ENCODE data around the gene HARS1. TPM values are rescaled to one million over a fixed set of nuclear protein-coding genes. Genes with fewer than 3 reads are reported as not detected.

HARS1 gene
- total RNA-seq, 1 experiment from 2014 or later, result 55.6 TPM

- ATAC-seq, result no peak
- Mint-ChIP-seq H3K36me3 (peaks cover 6% of the 10 kb centered on the region; the same call in 1 of the 2 replicates), H3K4me1 (peaks cover 17% of the 10 kb centered on the region), H3K27ac (no peak overlapping the region), H3K9me3 (peaks cover 19% of the 10 kb centered on the region), H3K4me3 (no peak overlapping the region), H3K27me3 (ENCODE audit: low read depth) (peaks cover 31% of the 10 kb centered on the region)
- DNase-seq (ENCODE audit: low spot score), result no peak
- no peak for TF ChIP-seq NR1H2 (CRISPR knock-in tag; IDR thresholded peaks at IDR 0.05)
- no peak for TF ChIP-seq ZNF121 (CRISPR knock-in tag; IDR thresholded peaks at IDR 0.05)
- no peak for TF ChIP-seq ZNF423 (CRISPR knock-in tag; IDR thresholded peaks at IDR 0.05)
- ChIA-PET POLR2A (interaction anchor here (0.6 to 1.0 kb wide), 3 partner anchors 12 to 88 kb away, joined by 3 to 5 read pairs (median 3); partner anchors contain the start of genes EIF4EBP3 and IK), CTCF (interaction anchor here (0.6 to 2.1 kb wide), 21 partner anchors 12 to 396 kb away, joined by 3 to 20 read pairs (median 4); partner anchors contain the start of genes APBB3, EIF4EBP3, HBEGF and IK)
Observed at GRCh38 chr5:140635291-140636257, 55.6 kb downstream of the HARS1 start.

- DNase-seq (ENCODE audit: low spot score) (no peak), ATAC-seq (no peak)
- Mint-ChIP-seq H3K36me3 (peaks cover 9% of the 10 kb centered on the region; the same call in 1 of the 2 replicates), H3K9me3 (peaks cover 25% of the 10 kb centered on the region), H3K4me1 (peaks cover 11% of the 10 kb centered on the region), H3K27me3 (ENCODE audit: low read depth) (peaks cover 32% of the 10 kb centered on the region), H3K27ac (no peak overlapping the region), H3K4me3 (no peak overlapping the region)
- CTCF ChIA-PET, result interaction anchor here (0.7 to 2.1 kb wide), 11 partner anchors 10 to 389 kb away, joined by 3 to 20 read pairs (median 4); partner anchors contain the start of genes APBB3, EIF4EBP3, IK and NDUFA2
- TF ChIP-seq JUN (CRISPR knock-in tag; IDR thresholded peaks at IDR 0.05) (no peak), ZNF396 (CRISPR knock-in tag; IDR thresholded peaks at IDR 0.05; ENCODE audit: borderline replicate concordance) (no peak), SMAD4 (CRISPR knock-in tag; IDR thresholded peaks at IDR 0.05) (no peak), ZNF532 (CRISPR knock-in tag; IDR thresholded peaks at IDR 0.05; ENCODE audit: borderline replicate concordance) (no peak), CTCF (IDR thresholded peaks at IDR 0.05) (no peak), CREB1 (CRISPR knock-in tag; IDR thresholded peaks at IDR 0.05) (no peak), STAT6 (CRISPR knock-in tag; conservative IDR thresholded peaks at IDR 0.05; ENCODE audit: low read depth) (no peak), AFF4 (CRISPR knock-in tag; IDR thresholded peaks at IDR 0.05; ENCODE audit: borderline replicate concordance) (no peak), HMGA2 (CRISPR knock-in tag; IDR thresholded peaks at IDR 0.05) (no peak), NR3C1 (CRISPR knock-in tag; conservative IDR thresholded peaks at IDR 0.05; ENCODE audit: low read depth) (no peak), ZNF121 (CRISPR knock-in tag; IDR thresholded peaks at IDR 0.05) (no peak), ZNF423 (CRISPR knock-in tag; IDR thresholded peaks at IDR 0.05) (no peak), TEAD1 (CRISPR knock-in tag; IDR thresholded peaks at IDR 0.05) (no peak), ZNF263 (CRISPR knock-in tag; IDR thresholded peaks at IDR 0.05; ENCODE audit: low read depth) (no peak), ELF4 (CRISPR knock-in tag; IDR thresholded peaks at IDR 0.05; ENCODE audit: low read depth) (no peak), IRF1 (CRISPR knock-in tag; IDR thresholded peaks at IDR 0.05) (no peak)
- POLR2A ChIA-PET, result interaction anchor here (0.8 kb wide), 1 partner anchor 77 kb away, joined by 3 read pairs; the partner anchor contains the start of gene SRA1
Observed at GRCh38 chr5:140634103-140634502, 57.1 kb downstream of the HARS1 start.
